Right lobe of liver (tissue), 4 donors: ENCODE measurements around the gene ADGRB3.
"Not testable (repeated sequence)": the region's sequence is repeated elsewhere in the genome, so short reads cannot be mapped to it uniquely, and the experiment has no call there.

ENCODE experiments used
- CTCF ChIP-seq, 4 donors: fragments of 200-600 bp in 3 of 4; fragments of 450-650 bp in 1 of 4; IDR thresholded peaks; one replicate each; pipeline versions ENCODE4 v1.5.1 to v1.8.0; 2016 to 2022; ENCODE audit warnings: antibody characterized with exemption in 4 of 4, mild to moderate bottlenecking in 2 of 4
- POLR2A ChIP-seq: fragments of 450-650 bp; IDR thresholded peaks from one replicate; pipeline ENCODE4 v1.6.1; 2017; ENCODE audit warnings: antibody characterized with exemption, mild to moderate bottlenecking
- donor health status: DM: no; HTN: no; CAD: no.
- donor health status: DM: no; HTN: no; CAD: no.
- donor health status: DM: no; HTN: yes; CAD: no.

- TF ChIP-seq CTCF (IDR thresholded peaks at IDR 0.05); POLR2A: not testable (repeated sequence)
Observed at GRCh38 chr6:69432168-69432567, 797.1 kb downstream of the ADGRB3 start.
